ENCODE results near the gene CDHR4.
"Not testable (repeated sequence)": the region's sequence is repeated elsewhere in the genome, so short reads cannot be mapped to it uniquely, and the experiment has no call there.

CDHR4 gene

DNA sequence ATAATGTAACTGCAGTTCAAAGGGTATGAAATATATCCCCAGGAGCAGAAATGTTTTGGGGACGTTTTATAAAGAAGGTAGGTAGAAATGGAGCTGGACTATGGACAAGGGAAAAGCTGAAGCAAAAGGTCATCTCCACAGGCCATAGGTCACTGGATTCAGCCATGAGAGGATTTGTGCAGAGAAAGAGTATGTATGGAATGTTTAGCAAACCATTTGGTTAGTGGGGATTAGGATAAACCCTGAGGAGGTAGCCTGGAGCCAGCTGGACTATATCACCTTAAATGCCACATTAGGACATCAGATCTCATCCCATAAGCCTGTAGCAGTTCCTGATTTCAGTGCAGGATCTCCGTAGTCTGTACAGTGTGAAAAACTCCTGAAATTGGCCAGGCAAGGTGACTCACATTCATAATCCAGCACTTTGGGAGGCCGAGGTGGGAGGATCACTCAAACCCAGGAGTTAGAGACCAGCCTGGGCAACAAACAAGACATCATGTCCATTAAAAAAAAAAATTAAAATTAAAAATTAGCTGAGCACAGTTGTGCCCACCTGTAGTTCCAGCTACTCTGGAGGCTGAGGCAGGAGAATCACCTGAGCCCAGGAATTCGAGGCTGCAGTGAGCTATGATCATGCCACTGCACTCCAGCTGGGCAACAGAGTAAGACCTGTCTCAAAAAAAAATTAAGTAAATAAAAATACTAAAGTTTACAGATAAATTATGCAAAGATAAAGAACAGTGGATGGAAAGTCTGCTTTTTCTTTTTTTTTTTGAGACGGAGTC, 18.1 kb downstream of the CDHR4 start:
- DNase-seq (ENCODE audit: low read depth in 2 of 2) = no peak

- not testable (repeated sequence) for DNase-seq (ENCODE audit: low read depth in 2 of 2)
Observed at GRCh38 chr3:49780975-49781365, 18.7 kb downstream of the CDHR4 start.

GRCh38 chr3:49780080-49780974, 19.3 kb downstream of the CDHR4 start:
- no peak for DNase-seq (ENCODE audit: low read depth in 2 of 2)

DNA sequence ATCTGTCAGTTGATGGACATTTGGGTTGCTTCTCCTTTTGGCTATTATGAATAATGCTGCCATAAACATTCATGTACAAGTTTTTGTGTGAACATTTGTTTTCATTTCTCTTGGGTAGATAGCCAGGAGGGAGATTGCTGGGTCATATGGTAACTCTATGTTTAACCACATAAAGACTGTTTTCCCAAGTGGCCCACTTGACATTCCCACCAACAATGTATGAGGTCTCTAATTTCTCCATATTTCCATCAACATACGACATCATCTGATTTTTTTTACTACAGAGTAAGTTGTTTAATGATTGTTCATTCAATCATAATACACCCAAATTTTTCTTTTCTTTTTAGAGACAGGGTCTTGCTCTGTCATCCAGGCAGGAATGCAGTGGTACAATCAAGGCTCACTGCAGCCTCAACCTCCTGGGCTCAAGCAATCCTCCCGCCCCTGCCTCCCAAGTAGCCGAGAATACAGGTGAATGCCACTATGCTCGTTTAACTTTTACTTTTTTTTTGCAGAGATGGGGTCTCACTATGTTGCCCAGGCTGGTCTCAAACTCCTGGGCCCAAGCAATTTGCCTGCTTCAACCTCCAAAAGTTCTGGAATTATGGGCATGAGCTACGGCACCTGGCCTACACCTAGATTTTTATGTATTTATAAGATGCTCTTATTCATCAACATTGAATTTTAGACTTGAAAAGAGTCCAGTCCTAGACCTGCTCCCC, 20.2 kb downstream of the CDHR4 start:
- no peak for DNase-seq (ENCODE audit: low read depth in 2 of 2)

DNA sequence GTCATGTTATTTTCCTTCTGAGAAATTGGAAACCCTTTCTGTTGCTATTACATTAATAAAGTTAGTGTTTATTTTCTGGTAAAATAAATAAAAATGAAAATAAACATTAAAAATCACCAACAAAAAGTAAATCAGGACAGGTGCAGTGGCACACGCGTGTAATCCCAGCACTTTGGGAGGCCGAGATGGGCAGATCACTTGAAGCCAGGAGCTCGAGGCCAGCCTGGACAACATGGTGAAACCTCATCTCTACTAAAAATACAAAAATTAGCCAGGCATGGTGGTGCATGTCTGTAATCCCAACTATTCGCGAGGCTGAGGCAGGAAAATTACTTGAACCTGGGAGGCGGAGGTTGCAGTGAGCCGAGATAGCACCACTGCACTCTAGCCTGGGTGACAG, 23.6 kb downstream of the CDHR4 start:
- DNase-seq (ENCODE audit: low read depth in 2 of 2) = not testable (repeated sequence)

DNA sequence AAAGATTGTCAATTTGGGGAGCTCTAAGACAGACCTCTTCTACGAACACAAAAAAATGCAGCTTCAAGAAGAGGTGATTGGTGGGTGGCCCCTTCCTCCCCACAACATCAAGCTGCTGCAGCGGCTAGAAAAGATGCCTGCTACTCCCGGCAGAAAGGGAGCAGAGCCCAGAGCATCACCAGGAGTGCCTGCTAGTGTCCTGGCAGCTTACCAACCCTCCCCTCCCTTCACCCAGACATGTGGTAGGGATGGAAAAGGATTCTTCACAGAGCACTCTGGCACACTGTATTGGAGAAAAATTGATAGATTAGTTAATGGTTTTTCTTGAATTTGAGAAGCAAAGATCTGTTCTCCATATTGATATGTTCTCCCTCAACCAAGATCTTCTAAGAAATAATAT, 24.1 kb downstream of the CDHR4 start:
- DNase-seq (ENCODE audit: low read depth in 2 of 2) = no peak

GRCh38 chr3:49772703-49773102, 27.0 kb downstream of the CDHR4 start:
- no peak for DNase-seq (ENCODE audit: low read depth in 2 of 2)

- DNase-seq (ENCODE audit: low read depth in 2 of 2) = no peak
Observed at GRCh38 chr3:49771340-49771938, 28.2 kb downstream of the CDHR4 start.

DNA sequence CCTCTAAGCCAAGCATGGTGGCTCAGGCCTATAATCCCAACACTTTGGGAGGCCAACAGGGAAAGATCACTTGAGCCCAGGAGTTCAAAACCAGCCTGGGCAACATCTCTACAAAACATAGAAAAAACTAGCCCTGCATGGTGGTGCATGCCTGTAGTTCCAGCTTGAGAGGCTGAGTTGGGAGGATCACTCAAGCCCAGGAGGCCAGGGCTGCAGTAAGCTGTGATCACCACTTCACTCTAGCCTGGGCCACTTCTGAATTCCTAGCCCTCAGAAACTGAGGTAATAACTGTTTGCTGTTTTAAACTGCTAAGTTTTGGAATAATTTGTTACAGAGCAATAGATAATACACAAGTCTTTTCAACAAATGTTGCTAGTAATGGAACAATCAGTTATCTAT, 29.7 kb downstream of the CDHR4 start:
- DNase-seq (ENCODE audit: low read depth in 2 of 2) = no peak

GRCh38 chr3:49769286-49769915, 30.3 kb downstream of the CDHR4 start:
- DNase-seq (ENCODE audit: low read depth in 2 of 2) = no peak

DNA sequence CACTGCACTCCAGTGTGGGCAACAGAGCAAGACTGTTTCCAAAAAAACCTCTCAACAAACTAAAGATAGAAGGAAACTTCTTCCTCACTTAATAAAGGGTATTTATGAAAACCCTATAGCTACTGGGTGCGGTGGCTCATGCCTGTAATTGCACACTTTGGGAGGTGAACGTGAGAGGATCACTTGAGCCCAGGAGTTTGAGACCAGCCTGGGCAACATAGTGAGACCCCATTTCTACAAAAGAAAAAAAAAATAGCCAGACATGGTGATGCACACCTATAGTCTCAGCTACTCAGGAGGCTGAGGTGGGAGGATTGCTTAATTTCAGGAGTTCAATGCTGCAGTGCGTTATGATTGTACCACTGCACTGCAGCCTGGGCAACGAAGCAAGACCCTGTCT, 35.7 kb downstream of the CDHR4 start:
- no peak for DNase-seq (ENCODE audit: low read depth in 2 of 2)

GRCh38 chr3:49761661-49762060, 38.0 kb downstream of the CDHR4 start:
- no peak for DNase-seq (ENCODE audit: low read depth in 2 of 2)

- DNase-seq (ENCODE audit: low read depth in 2 of 2) = no peak
Observed at GRCh38 chr3:49759226-49759625, 40.4 kb downstream of the CDHR4 start.

GRCh38 chr3:49757197-49757596, 42.5 kb downstream of the CDHR4 start:
- no peak for DNase-seq (ENCODE audit: low read depth in 2 of 2)

- no peak for DNase-seq (ENCODE audit: low read depth in 2 of 2)
Observed at GRCh38 chr3:49756036-49756435, 43.6 kb downstream of the CDHR4 start.

- DNase-seq (ENCODE audit: low read depth in 2 of 2) = no peak
Observed at GRCh38 chr3:49754536-49754935, 45.1 kb downstream of the CDHR4 start.

- no peak for DNase-seq (ENCODE audit: low read depth in 2 of 2)
Observed at GRCh38 chr3:49751501-49751900, 48.2 kb downstream of the CDHR4 start.

- no peak for DNase-seq (ENCODE audit: low read depth in 2 of 2)
Observed at GRCh38 chr3:49750056-49750455, 49.6 kb downstream of the CDHR4 start.

DNA sequence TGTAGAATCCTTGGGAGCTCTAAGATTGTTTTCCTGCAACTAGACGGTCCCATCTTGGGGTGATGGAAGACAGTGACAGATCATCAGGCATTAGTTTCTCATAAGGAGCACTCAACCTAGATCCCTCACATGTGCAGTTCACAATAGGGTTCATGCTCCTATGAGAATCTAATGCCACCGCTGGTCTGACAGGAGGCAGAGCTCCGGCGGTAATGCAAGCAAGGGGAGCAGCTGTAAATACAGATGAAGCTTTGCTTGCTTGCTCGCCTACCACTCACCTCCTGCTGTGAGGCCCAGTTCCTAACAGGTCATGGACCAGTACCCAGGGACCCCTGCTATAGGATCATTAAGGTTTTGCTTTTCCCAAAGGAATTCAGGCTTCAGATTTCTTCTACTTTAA, 50.8 kb downstream of the CDHR4 start:
- DNase-seq (ENCODE audit: low read depth in 2 of 2) = not testable (repeated sequence)

DNA sequence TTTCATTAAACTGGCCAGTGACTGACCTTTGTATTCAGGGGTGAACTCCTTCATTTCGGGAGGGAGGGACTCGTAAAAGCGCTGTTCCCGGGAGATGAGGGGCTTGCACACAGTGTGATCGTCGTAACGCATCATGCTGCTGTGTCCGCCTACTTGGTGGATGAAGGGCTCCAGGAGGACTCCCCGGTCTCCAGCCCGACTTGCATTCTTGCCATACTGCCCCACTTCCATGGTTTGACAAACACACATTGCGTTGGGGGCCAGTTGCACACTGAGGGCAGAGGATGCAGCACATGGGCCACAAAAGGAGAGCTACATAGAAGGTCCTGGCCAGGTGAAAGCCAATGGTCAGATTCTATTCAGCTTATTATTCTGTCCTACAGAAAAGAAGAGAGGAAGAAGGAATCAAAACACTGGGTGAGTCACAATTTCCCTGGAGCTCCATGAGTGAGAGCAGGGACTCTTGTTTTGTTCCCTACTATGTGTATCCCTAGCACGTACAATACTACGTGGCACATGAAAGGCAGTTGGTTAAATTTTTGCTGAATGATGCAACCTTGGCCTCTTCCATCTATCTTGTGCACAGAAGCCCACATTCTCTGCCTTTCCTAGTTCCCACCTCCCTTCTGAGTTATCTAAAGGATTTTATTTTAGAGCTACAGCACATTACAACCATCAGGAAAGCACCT, 51.7 kb downstream of the CDHR4 start:
- no peak for DNase-seq (ENCODE audit: low read depth in 2 of 2)

GRCh38 chr3:49745986-49746385, 53.7 kb downstream of the CDHR4 start:
- no peak for DNase-seq (ENCODE audit: low read depth in 2 of 2)

Measured in stimulated activated CD8-positive, alpha-beta memory T cell treated with anti-CD3 and anti-CD28 coated beads, Interleukin-7, amount 100 ng/mL, for 1 hour (primary cell).